WERI-Rb-1 (cell line): ENCODE data around the gene CELF3.
A peak's percentile ranks its signal among the peaks of the same experiment; 100 is the strongest.

ENCODE experiments used
- DNase-seq: peaks from one replicate; pipeline ENCODE4 v3.0.0-alpha.2; 2020
- H3K27ac ChIP-seq: fragments of 250-450 bp; sonication (Bioruptor Pico); 2 replicates; pipeline ENCODE4 v1.5.1; 2020; ENCODE audit warnings: mild to moderate bottlenecking, moderate library complexity
- H3K27me3 ChIP-seq: fragments of 250-450 bp; sonication (Bioruptor Pico); 2 replicates; pipeline ENCODE4 v1.5.1; 2021; ENCODE audit warnings: mild to moderate bottlenecking, low read depth, moderate library complexity; ENCODE audit not compliant: insufficient read depth, severe bottlenecking
- H3K36me3 ChIP-seq: fragments of 250-450 bp; sonication (Bioruptor Pico); 2 replicates; pipeline ENCODE4 v1.5.1; 2020; ENCODE audit warnings: mild to moderate bottlenecking, moderate library complexity
- H3K4me3 ChIP-seq: 2 replicates; pipeline ENCODE4 v1.5.1; 2011; ENCODE audit warnings: low read depth, mild to moderate bottlenecking, control low read depth, low read length
- H3K9me3 ChIP-seq: fragments of 250-450 bp; sonication (Bioruptor Pico); 2 replicates; pipeline ENCODE4 v1.5.1; 2021; ENCODE audit warnings: mild to moderate bottlenecking, moderate library complexity; ENCODE audit not compliant: severe bottlenecking
- TF ChIP-seq, protein P1 (sequence below): IDR thresholded peaks from 2 replicates; pipeline ENCODE4 v1.5.1; 2011; ENCODE audit warnings: low read depth, mild to moderate bottlenecking, control low read depth, inconsistent platforms, low read length

Gene CELF3

DNA sequence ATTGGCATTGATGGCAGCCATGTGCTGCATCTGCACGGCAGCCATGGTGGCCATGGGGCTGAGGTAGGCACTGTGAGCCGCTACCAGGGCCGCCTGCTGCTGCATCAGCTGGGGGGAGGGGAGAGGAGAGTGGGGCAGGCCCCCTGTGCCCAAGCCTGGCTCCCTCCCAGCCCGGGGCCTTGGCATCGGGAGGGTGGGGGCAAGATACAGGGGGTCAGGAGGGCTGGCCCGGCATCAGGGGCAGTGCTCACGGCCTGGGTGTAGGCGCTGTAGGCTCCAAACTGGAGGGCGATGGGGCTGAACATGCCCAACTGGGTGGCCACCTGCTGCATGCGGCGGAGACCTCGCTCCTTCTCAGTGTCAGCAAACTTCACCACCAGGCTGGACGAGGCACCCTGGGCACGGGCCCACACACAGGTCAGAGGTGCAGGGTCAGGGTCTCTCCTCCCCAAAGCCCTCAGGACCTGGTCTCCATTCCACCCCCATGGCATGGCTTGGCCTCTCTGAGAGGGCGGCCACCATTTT lies 9.0 kb downstream of the CELF3 start:
- Histone ChIP-seq H3K9me3 (no peaks in the 10 kb centered on the region), H3K4me3 (no peak overlapping the region), H3K27ac (no peak overlapping the region; the same call in 1 of the 2 replicates), H3K36me3 (peaks cover 95% of the 10 kb centered on the region), H3K27me3 (no peaks in the 10 kb centered on the region)
- TF ChIP-seq, protein P1, sequence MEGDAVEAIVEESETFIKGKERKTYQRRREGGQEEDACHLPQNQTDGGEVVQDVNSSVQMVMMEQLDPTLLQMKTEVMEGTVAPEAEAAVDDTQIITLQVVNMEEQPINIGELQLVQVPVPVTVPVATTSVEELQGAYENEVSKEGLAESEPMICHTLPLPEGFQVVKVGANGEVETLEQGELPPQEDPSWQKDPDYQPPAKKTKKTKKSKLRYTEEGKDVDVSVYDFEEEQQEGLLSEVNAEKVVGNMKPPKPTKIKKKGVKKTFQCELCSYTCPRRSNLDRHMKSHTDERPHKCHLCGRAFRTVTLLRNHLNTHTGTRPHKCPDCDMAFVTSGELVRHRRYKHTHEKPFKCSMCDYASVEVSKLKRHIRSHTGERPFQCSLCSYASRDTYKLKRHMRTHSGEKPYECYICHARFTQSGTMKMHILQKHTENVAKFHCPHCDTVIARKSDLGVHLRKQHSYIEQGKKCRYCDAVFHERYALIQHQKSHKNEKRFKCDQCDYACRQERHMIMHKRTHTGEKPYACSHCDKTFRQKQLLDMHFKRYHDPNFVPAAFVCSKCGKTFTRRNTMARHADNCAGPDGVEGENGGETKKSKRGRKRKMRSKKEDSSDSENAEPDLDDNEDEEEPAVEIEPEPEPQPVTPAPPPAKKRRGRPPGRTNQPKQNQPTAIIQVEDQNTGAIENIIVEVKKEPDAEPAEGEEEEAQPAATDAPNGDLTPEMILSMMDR, result no peak
- no peak for DNase-seq

DNA sequence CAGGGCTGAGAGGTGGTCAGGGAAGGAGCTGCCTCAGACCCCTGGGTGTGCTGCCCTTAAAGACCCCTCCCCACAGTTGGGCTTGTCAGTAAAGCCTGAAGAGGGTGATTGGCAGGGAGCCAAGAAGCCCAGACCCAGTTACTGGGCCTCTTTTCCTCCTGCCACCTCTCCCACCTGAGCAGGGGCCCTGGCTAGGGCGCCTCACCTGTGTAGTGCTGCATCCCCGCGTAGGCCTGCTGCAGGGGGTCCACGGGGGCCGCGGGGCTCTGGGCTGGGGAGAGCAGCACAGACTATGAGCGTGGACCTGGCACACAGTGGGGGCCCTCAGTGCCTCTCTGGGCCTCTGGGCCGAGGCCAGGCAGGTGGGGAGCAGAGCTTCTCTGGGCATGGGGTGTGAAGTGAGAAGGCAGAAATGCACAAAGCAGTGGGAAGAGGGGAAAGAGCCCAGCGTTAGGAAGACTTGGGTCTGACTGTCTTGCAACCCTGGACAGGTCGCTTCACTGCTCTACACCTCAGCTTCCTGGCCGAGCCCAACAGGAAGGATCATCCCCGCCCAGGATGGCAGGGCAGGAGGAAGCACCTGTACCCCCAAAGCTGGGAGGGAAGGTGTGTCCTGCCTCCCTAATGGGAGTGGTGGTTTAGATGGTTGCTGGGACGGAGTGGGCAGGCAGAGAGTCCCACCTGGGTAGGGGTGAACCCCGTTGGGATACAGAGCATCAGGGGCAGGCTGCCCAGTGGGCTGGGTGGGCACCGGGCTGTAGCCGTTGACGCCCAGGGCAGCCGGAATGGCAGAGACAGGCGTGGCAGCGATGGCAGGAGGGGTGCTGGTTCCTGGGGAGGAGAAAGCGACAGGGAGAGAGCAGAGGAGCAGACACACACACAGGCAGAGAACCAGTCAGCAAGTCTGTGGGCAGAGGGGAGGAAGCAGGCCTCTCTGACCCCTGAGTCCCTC lies 9.9 kb downstream of the CELF3 start:
- Histone ChIP-seq H3K36me3 (peaks cover 93% of the 10 kb centered on the region), H3K9me3 (no peaks in the 10 kb centered on the region), H3K4me3 (no peak overlapping the region), H3K27me3 (no peaks in the 10 kb centered on the region), H3K27ac (peak overlapping the region; percentile 10; the same call in 1 of the 2 replicates)
- TF ChIP-seq, protein P1, result no peak
- DNase-seq, result no peak

DNA sequence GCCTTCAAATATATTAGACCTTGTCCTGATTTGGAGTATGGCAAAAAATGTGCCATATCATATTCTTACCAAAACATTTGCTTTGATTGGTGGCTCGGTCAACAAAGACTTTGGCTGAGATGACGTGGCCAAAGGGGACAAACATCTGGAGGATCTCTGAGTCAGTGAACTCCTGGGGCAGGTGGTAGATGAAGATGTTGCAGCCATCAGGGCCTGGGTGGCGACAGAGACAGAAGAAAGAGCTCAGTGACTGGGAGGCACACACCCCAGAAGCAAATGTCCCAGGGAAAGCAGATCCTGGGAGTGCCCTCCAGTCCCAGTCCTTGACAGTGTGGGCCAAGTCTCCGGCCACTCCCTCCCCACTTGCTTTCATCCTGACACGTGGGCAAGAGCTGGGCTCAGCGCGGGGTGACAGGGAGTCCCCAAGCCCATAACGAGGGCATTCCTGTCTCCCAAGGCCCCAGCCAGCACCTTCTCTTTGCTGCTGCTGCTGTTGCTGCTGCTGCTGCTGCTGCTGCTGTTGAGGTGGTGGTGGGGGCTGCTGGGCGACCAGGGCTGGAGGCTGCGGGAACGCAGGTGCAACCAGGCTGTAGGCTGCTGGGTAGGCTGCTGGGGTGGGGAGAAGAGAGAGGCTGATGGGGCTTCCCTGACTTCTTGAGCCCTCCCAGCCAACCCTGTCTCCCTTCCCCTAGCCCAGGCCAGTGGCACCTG lies 10.7 kb downstream of the CELF3 start:
- no peaks in the 10 kb centered on the region for H3K9me3 ChIP-seq
- peak; percentile 7 for DNase-seq
- H3K36me3 ChIP-seq, result peaks cover 95% of the 10 kb centered on the region
- peak overlapping the region; percentile 10; the same call in 1 of the 2 replicates for H3K27ac ChIP-seq
- H3K27me3 ChIP-seq, result no peaks in the 10 kb centered on the region
- H3K4me3 ChIP-seq, result no peak overlapping the region
- TF ChIP-seq, protein P1, result no peak

DNA sequence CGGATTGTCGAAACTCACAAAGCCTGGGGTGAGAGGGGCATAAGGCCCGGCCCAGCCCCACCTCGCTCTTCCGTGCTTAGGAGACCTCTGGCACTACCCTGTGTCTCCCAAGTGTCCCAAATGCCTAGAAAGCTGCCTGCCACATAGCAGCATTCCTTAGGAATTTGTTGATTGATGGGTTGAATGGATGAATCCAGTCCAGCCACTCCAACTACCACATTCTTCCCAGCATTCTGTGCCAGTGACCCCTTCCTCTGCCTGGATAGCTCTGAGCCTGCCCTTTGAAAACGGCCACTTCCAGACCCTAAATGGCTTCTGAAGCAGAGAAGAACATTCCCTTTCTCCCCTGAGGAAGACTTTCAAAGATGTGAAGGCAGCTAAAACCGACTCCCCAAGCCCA lies 11.5 kb downstream of the CELF3 start:
- Histone ChIP-seq H3K27me3 (no peaks in the 10 kb centered on the region), H3K27ac (peak overlapping the region; percentile 38; the same call in 1 of the 2 replicates), H3K36me3 (peaks cover 97% of the 10 kb centered on the region), H3K9me3 (no peaks in the 10 kb centered on the region), H3K4me3 (no peak overlapping the region)
- no peak for DNase-seq
- TF ChIP-seq, protein P1, result no peak

DNA sequence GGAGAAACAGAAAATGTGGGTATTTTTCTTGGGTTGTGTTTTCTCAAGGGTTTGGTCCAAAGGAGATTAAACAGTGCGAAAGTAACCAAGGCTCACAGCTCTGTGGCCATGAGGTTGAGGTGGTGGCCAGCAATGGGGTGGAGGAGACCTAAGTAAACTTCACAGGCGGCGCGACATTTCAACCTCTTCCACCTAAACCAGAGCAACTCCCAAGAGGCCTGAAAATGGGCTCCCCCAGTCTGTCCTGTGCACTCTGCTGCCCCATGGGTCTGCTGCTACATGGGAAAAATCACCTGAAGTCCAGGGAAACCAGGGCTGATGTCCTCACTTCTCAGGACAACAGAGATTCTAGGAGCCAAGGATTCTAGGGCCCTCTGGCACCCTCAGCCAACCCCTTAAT lies 12.4 kb downstream of the CELF3 start:
- TF ChIP-seq, protein P1, result no peak
- H3K27me3 ChIP-seq, result no peaks in the 10 kb centered on the region
- DNase-seq, result no peak
- peak overlapping the region; percentile 38 for H3K27ac ChIP-seq
- H3K4me3 ChIP-seq, result no peak overlapping the region
- H3K36me3 ChIP-seq, result peaks cover 97% of the 10 kb centered on the region
- H3K9me3 ChIP-seq, result no peaks in the 10 kb centered on the region
